Neutrophil (primary cell): ENCODE data around the gene SELENOF.

Experiments used
- H3K27ac ChIP-seq: fragments of 200-600 bp; sonication (generic); 2 replicates; pipeline ENCODE4 v1.5.1; 2016; ENCODE audit warnings: mild to moderate bottlenecking, moderate library complexity
- H3K27me3 ChIP-seq: fragments of 200-600 bp; sonication (generic); 2 replicates; pipeline ENCODE4 v1.6.0; 2016; ENCODE audit warnings: mild to moderate bottlenecking
- H3K36me3 ChIP-seq: fragments of 200-600 bp; sonication (generic); 2 replicates; pipeline ENCODE4 v1.5.1; 2017
- H3K4me1 ChIP-seq, 2 experiments: fragments of 200-600 bp in 1 of 2; sonication (generic) in 1 of 2; 1 replicate in 1 of 2; 2 replicates in 1 of 2; pipeline versions ENCODE4 v1.5.1 to v1.6.1; 2013 to 2016; ENCODE audit warnings: low read depth in 1 of 2, low read length in 1 of 2, mild to moderate bottlenecking in 1 of 2, moderate library complexity in 1 of 2; ENCODE audit not compliant: control insufficient read depth in 1 of 2, insufficient read depth in 1 of 2
- H3K4me3 ChIP-seq, 2 experiments: fragments of 200-600 bp in 1 of 2; sonication (generic) in 1 of 2; 1 replicate in 1 of 2; 2 replicates in 1 of 2; pipeline ENCODE4 v1.5.1; 2013 to 2016; ENCODE audit warnings: low read depth in 1 of 2, low read length in 1 of 2, mild to moderate bottlenecking in 1 of 2, moderate library complexity in 1 of 2
- H3K9me3 ChIP-seq: fragments of 200-600 bp; sonication (generic); 2 replicates; pipeline ENCODE4 v1.5.1; 2016
- TF ChIP-seq, protein P1 (sequence below): fragments of 200-600 bp; sonication (generic); IDR thresholded peaks from 2 replicates; pipeline ENCODE4 v1.5.1; 2016; ENCODE audit warnings: antibody characterized with exemption

Gene SELENOF

DNA sequence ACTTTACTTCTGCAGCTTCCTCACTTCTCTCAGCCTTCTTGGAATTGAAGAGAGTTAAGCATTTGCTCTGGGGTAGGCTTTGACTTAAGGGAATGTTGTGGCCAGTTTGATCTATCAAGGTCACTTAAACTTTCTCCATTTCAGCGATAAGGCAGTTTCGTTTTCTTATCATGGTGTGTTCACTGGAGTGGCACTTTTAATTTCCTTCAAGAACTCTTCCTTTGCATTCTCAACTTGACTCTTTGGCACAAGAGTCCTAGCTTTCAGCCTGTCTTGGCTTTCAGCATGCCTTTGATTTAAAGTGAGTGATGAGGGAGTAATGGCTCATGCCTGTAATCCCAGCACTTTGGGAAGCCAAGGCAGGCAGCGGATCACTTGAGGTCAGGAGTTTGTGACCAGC lies 39.2 kb upstream of the SELENOF start:
- no peak overlapping the region for H3K27ac ChIP-seq
- no peaks in the 10 kb centered on the region for H3K4me1 ChIP-seq
- H3K27me3 ChIP-seq: no peaks in the 10 kb centered on the region
- H3K9me3 ChIP-seq: no peaks in the 10 kb centered on the region
- no peak overlapping the region for H3K4me3 ChIP-seq
- no peaks in the 10 kb centered on the region for H3K36me3 ChIP-seq
- TF ChIP-seq, protein P1, sequence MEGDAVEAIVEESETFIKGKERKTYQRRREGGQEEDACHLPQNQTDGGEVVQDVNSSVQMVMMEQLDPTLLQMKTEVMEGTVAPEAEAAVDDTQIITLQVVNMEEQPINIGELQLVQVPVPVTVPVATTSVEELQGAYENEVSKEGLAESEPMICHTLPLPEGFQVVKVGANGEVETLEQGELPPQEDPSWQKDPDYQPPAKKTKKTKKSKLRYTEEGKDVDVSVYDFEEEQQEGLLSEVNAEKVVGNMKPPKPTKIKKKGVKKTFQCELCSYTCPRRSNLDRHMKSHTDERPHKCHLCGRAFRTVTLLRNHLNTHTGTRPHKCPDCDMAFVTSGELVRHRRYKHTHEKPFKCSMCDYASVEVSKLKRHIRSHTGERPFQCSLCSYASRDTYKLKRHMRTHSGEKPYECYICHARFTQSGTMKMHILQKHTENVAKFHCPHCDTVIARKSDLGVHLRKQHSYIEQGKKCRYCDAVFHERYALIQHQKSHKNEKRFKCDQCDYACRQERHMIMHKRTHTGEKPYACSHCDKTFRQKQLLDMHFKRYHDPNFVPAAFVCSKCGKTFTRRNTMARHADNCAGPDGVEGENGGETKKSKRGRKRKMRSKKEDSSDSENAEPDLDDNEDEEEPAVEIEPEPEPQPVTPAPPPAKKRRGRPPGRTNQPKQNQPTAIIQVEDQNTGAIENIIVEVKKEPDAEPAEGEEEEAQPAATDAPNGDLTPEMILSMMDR: no peak

GRCh38 chr1:86951430-86951829 lies 37.5 kb upstream of the SELENOF start:
- H3K27ac ChIP-seq: no peak overlapping the region
- no peaks in the 10 kb centered on the region for H3K9me3 ChIP-seq
- H3K36me3 ChIP-seq: no peaks in the 10 kb centered on the region
- TF ChIP-seq, protein P1: no peak
- no peak overlapping the region for H3K4me3 ChIP-seq
- no peaks in the 10 kb centered on the region for H3K4me1 ChIP-seq
- H3K27me3 ChIP-seq: no peaks in the 10 kb centered on the region

- H3K36me3 ChIP-seq: no peaks in the 10 kb centered on the region
- H3K27me3 ChIP-seq: no peaks in the 10 kb centered on the region
- H3K4me3 ChIP-seq: no peak overlapping the region
- no peaks in the 10 kb centered on the region for H3K9me3 ChIP-seq
- H3K27ac ChIP-seq: no peak overlapping the region
- TF ChIP-seq, protein P1: no peak
- no peaks in the 10 kb centered on the region for H3K4me1 ChIP-seq
These were observed 36.9 kb upstream of the SELENOF start for GRCh38 chr1:86950712-86951419.

GRCh38 chr1:86948212-86948611 lies 34.3 kb upstream of the SELENOF start:
- Histone ChIP-seq H3K4me3 (no peak overlapping the region), H3K9me3 (no peaks in the 10 kb centered on the region), H3K27me3 (no peaks in the 10 kb centered on the region), H3K27ac (no peak overlapping the region), H3K4me1 (no peaks in the 10 kb centered on the region), H3K36me3 (no peaks in the 10 kb centered on the region)
- TF ChIP-seq, protein P1: no peak

GRCh38 chr1:86942743-86943142 lies 28.8 kb upstream of the SELENOF start:
- Histone ChIP-seq H3K9me3 (no peaks in the 10 kb centered on the region), H3K27ac (no peak overlapping the region), H3K27me3 (no peaks in the 10 kb centered on the region), H3K4me1 (no peaks in the 10 kb centered on the region), H3K4me3 (no peak overlapping the region), H3K36me3 (no peaks in the 10 kb centered on the region)
- TF ChIP-seq, protein P1: no peak
